Dendritic cell treated with granulocyte-macrophage colony-stimulating factor and Interleukin-4, amounts not matched to agents 40 ng/mL and 50 ng/mL, for 4 days (primary cell): ENCODE data around the gene HDHD2.
"Not testable (repeated sequence)": the region's sequence is repeated elsewhere in the genome, so short reads cannot be mapped to it uniquely, and the experiment has no call there.

Experiments
- H3K27ac Mint-ChIP-seq: one replicate; pipeline ENCODE4 v1.8.0; 2022; ENCODE audit warnings: mild to moderate bottlenecking, mixed read lengths
- H3K27me3 Mint-ChIP-seq: one replicate; pipeline ENCODE4 v1.8.0; 2022; ENCODE audit warnings: mild to moderate bottlenecking, mixed read lengths
- H3K36me3 Mint-ChIP-seq: one replicate; pipeline ENCODE4 v1.8.0; 2022; ENCODE audit warnings: low read depth, mixed read lengths
- H3K4me1 Mint-ChIP-seq: one replicate; pipeline ENCODE4 v1.8.0; 2022; ENCODE audit warnings: low read depth, mixed read lengths
- H3K4me3 Mint-ChIP-seq: one replicate; pipeline ENCODE4 v1.8.0; 2022; ENCODE audit warnings: mild to moderate bottlenecking, moderate library complexity, mixed read lengths
- H3K9me3 Mint-ChIP-seq: one replicate; pipeline ENCODE4 v1.8.0; 2022; ENCODE audit warnings: mixed read lengths
- intact Hi-C: fragments of 100-400 bp; cut with micrococcal nuclease; formaldehyde crosslinking; loops from one replicate; pipeline ENCODE4 v1.15.0; 2022

The HDHD2 gene

GRCh38 chr18:47150029-47150823, at the start of gene HDHD2:
Gene HDHD2, minus strand, starts transcription at chr18:47150500. Its CDS starts 14,061 bp downstream, at chr18:47136439.
- H3K27me3 Mint-ChIP-seq, result no peaks in the 10 kb centered on the region
- no peaks in the 10 kb centered on the region for H3K9me3 Mint-ChIP-seq
- H3K4me1 Mint-ChIP-seq, result peaks cover 31% of the 10 kb centered on the region
- intact Hi-C loops, result loop anchor here (1.0 kb wide), 1 partner anchor 26 kb away; the partner anchor contains the start of gene IER3IP1
- peak within 1 kb of the TSS; percentile 98 for H3K4me3 Mint-ChIP-seq
- peaks cover 22% of the 10 kb centered on the region for H3K36me3 Mint-ChIP-seq
- H3K27ac Mint-ChIP-seq, result peak within 1 kb of the TSS; percentile 98

GRCh38 chr18:47195961-47196360, 45.7 kb upstream of the HDHD2 start:
- not testable (repeated sequence) for H3K9me3 Mint-ChIP-seq, H3K36me3 Mint-ChIP-seq

GRCh38 chr18:47191961-47192360, 41.7 kb upstream of the HDHD2 start:
- Mint-ChIP-seq H3K9me3 (no peaks in the 10 kb centered on the region), H3K36me3 (no peaks in the 10 kb centered on the region), H3K4me1 (peaks cover 7% of the 10 kb centered on the region), H3K27ac (no peak overlapping the region), H3K4me3 (no peak overlapping the region), H3K27me3 (peaks cover 10% of the 10 kb centered on the region)
- intact Hi-C loops, result no loop called here

More at GRCh38 chr18:47195961-47196360, 45.7 kb upstream of the HDHD2 start:
- H3K27ac Mint-ChIP-seq, H3K4me1 Mint-ChIP-seq, H3K4me3 Mint-ChIP-seq, intact Hi-C loops: not testable (repeated sequence)
- H3K27me3 Mint-ChIP-seq, result peaks cover 14% of the 10 kb centered on the region

- no peaks in the 10 kb centered on the region for H3K36me3 Mint-ChIP-seq
- H3K9me3 Mint-ChIP-seq, result peaks cover 13% of the 10 kb centered on the region
- H3K27ac Mint-ChIP-seq, result no peak overlapping the region
- H3K4me3 Mint-ChIP-seq, result no peak overlapping the region
- peaks cover 10% of the 10 kb centered on the region for H3K4me1 Mint-ChIP-seq
- intact Hi-C loops, result no loop called here
- peaks cover 12% of the 10 kb centered on the region for H3K27me3 Mint-ChIP-seq
Measured at GRCh38 chr18:47187721-47188120, 37.4 kb upstream of the HDHD2 start.

- H3K27ac Mint-ChIP-seq, result peak overlapping the region; percentile 62
- peaks cover 13% of the 10 kb centered on the region for H3K27me3 Mint-ChIP-seq
- peaks cover 24% of the 10 kb centered on the region for H3K9me3 Mint-ChIP-seq
- peaks cover 10% of the 10 kb centered on the region for H3K4me1 Mint-ChIP-seq
- H3K36me3 Mint-ChIP-seq, result no peaks in the 10 kb centered on the region
- intact Hi-C loops, result no loop called here
- H3K4me3 Mint-ChIP-seq, result no peak overlapping the region
Measured at GRCh38 chr18:47184419-47185050, 34.2 kb upstream of the HDHD2 start.

GRCh38 chr18:47182156-47182555, 31.9 kb upstream of the HDHD2 start:
- peaks cover 18% of the 10 kb centered on the region for H3K27me3 Mint-ChIP-seq
- intact Hi-C loops, H3K27ac Mint-ChIP-seq, H3K36me3 Mint-ChIP-seq, H3K4me3 Mint-ChIP-seq: not testable (repeated sequence)
- peaks cover 24% of the 10 kb centered on the region for H3K9me3 Mint-ChIP-seq
- peaks cover 10% of the 10 kb centered on the region for H3K4me1 Mint-ChIP-seq

- Mint-ChIP-seq H3K4me1 (peaks cover 10% of the 10 kb centered on the region), H3K27ac (no peak overlapping the region), H3K27me3 (peaks cover 16% of the 10 kb centered on the region), H3K9me3 (peaks cover 24% of the 10 kb centered on the region), H3K36me3 (peaks cover 3% of the 10 kb centered on the region), H3K4me3 (no peak overlapping the region)
- intact Hi-C loops, result no loop called here
Measured at GRCh38 chr18:47180765-47181164, 30.5 kb upstream of the HDHD2 start.

GRCh38 chr18:47179520-47179919, 29.2 kb upstream of the HDHD2 start:
- Mint-ChIP-seq H3K4me3 (no peak overlapping the region), H3K9me3 (peaks cover 17% of the 10 kb centered on the region), H3K36me3 (peaks cover 7% of the 10 kb centered on the region), H3K27ac (no peak overlapping the region), H3K27me3 (peaks cover 15% of the 10 kb centered on the region), H3K4me1 (peaks cover 5% of the 10 kb centered on the region)
- intact Hi-C loops, result no loop called here

- intact Hi-C loops, result loop anchor here (1.0 kb wide), 1 partner anchor 26 kb away; the partner anchor contains the start of gene HDHD2
- no peak within 1 kb of the TSS for H3K4me3 Mint-ChIP-seq
Measured at GRCh38 chr18:47175898-47176575, 25.7 kb upstream of the HDHD2 start, which contains the start of gene IER3IP1. Gene IER3IP1, minus strand, starts transcription at chr18:47176364. Its CDS starts 87 bp downstream, at chr18:47176277.

GRCh38 chr18:47175283-47175897, 25.1 kb upstream of the HDHD2 start:
- no peak overlapping the region for H3K4me3 Mint-ChIP-seq
- peaks cover 7% of the 10 kb centered on the region for H3K36me3 Mint-ChIP-seq
- H3K4me1 Mint-ChIP-seq, result no peaks in the 10 kb centered on the region
- no peaks in the 10 kb centered on the region for H3K9me3 Mint-ChIP-seq
- no peak overlapping the region for H3K27ac Mint-ChIP-seq
- intact Hi-C loops, result no loop called here
- H3K27me3 Mint-ChIP-seq, result peaks cover 10% of the 10 kb centered on the region

More at GRCh38 chr18:47175898-47176575, 25.7 kb upstream of the HDHD2 start, which contains the start of gene IER3IP1:
- Mint-ChIP-seq H3K36me3 (peaks cover 7% of the 10 kb centered on the region), H3K27me3 (peaks cover 10% of the 10 kb centered on the region), H3K4me1 (no peaks in the 10 kb centered on the region), H3K27ac (no peak within 1 kb of the TSS), H3K9me3 (peaks cover 2% of the 10 kb centered on the region)

- intact Hi-C loops, result no loop called here
- no peak overlapping the region for H3K27ac Mint-ChIP-seq
Measured at GRCh38 chr18:47174545-47175116, 24.3 kb upstream of the HDHD2 start.

GRCh38 chr18:47172476-47172875, 22.2 kb upstream of the HDHD2 start:
- Mint-ChIP-seq H3K4me1 (no peaks in the 10 kb centered on the region), H3K36me3 (peaks cover 7% of the 10 kb centered on the region), H3K27ac (no peak overlapping the region), H3K27me3 (peaks cover 6% of the 10 kb centered on the region), H3K4me3 (no peak overlapping the region), H3K9me3 (no peaks in the 10 kb centered on the region)
- intact Hi-C loops, result no loop called here

More at GRCh38 chr18:47174545-47175116, 24.3 kb upstream of the HDHD2 start:
- Mint-ChIP-seq H3K4me1 (no peaks in the 10 kb centered on the region), H3K27me3 (peaks cover 10% of the 10 kb centered on the region), H3K4me3 (no peak overlapping the region), H3K9me3 (no peaks in the 10 kb centered on the region), H3K36me3 (peaks cover 7% of the 10 kb centered on the region)

GRCh38 chr18:47168913-47169312, 18.6 kb upstream of the HDHD2 start:
- Mint-ChIP-seq H3K27me3 (no peaks in the 10 kb centered on the region), H3K9me3 (no peaks in the 10 kb centered on the region), H3K27ac (no peak overlapping the region), H3K4me1 (peaks cover 6% of the 10 kb centered on the region), H3K36me3 (peaks cover 11% of the 10 kb centered on the region), H3K4me3 (no peak overlapping the region)
- intact Hi-C loops, result no loop called here
